Kidney (tissue), 14 donors: ENCODE results near the gene KDM4C. TPM values are rescaled to one million over a fixed set of nuclear protein-coding genes. Genes with fewer than 3 reads are reported as not detected.

ENCODE experiments used
- DNase-seq, 5 donors: peaks; one replicate each; pipeline ENCODE4 v3.0.0-alpha.2; 2013 to 2020
- FAIRE-seq: peaks from 2 replicates; lab custom pipeline; 2012; peaks lifted over from hg19 to GRCh38; lab: Jason Lieb, UNC
- H3K27ac ChIP-seq, 2 donors: one replicate each; pipeline ENCODE4 v1.7.0; 2013; ENCODE audit warnings: low read depth in 2 of 2, low read length in 2 of 2, inconsistent platforms in 1 of 2
- H3K27me3 ChIP-seq: one replicate; pipeline ENCODE4 v1.7.1; 2013; ENCODE audit warnings: low read length, inconsistent platforms; ENCODE audit not compliant: control insufficient read depth, insufficient read depth
- H3K36me3 ChIP-seq, 3 donors: one replicate each; pipeline versions ENCODE4 v1.7.0 to v1.7.1; 2013; ENCODE audit warnings: low read length in 3 of 3, control low read depth in 1 of 3, inconsistent platforms in 1 of 3; ENCODE audit not compliant: insufficient read depth in 3 of 3, control insufficient read depth in 2 of 3
- H3K4me1 ChIP-seq, 3 donors: one replicate each; pipeline versions ENCODE4 v1.7.0 to v1.7.1; 2013; ENCODE audit warnings: low read length in 3 of 3, inconsistent platforms in 1 of 3, low read depth in 1 of 3; ENCODE audit not compliant: control insufficient read depth in 2 of 3, insufficient read depth in 2 of 3
- H3K4me3 ChIP-seq, 3 donors: one replicate each; pipeline versions ENCODE4 v1.7.0 to v1.8.1; 2013; ENCODE audit warnings: low read length in 3 of 3, control low read depth in 1 of 3, inconsistent platforms in 1 of 3
- H3K9ac ChIP-seq, 3 donors: one replicate each; pipeline versions ENCODE4 v1.7.0 to v1.7.1; 2013; ENCODE audit warnings: low read length in 3 of 3, control low read depth in 1 of 3, inconsistent platforms in 1 of 3
- H3K9me3 ChIP-seq, 3 donors: one replicate each; pipeline versions ENCODE4 v1.7.0 to v1.7.1; 2013; ENCODE audit warnings: low read length in 3 of 3, control low read depth in 1 of 3, inconsistent platforms in 1 of 3; ENCODE audit not compliant: control insufficient read depth in 2 of 3, insufficient read depth in 1 of 3
- CTCF ChIP-seq: IDR thresholded peaks from 3 replicates; pipeline ENCODE4 v1.5.1; 2012; ENCODE audit warnings: mild to moderate bottlenecking, moderate library complexity, borderline replicate concordance; ENCODE audit not compliant: insufficient read depth; ENCODE audit errors: extremely low read depth
- intact Hi-C: fragments of 100-400 bp; cut with DNase I; formaldehyde crosslinking; loops from one replicate; pipeline ENCODE4 v1.11.1; 2022
- polyA plus RNA-seq: library from polyadenylated mRNA; stranded (reverse); fragments of 350-450 nt; fragmentation: Illumina TruSeq; extraction: RNeasy Lipid Tissue Mini Kit (QIAGEN cat#74804); gene quantifications from one replicate; pipeline ENCODE4 v1.2.3, GENCODE V29; 2014; ENCODE audit warnings: low read depth, low replicate concordance; ENCODE audit not compliant: insufficient read depth
- total RNA-seq: library from RNA; stranded (reverse); fragmentation: NEBNext Ultra II Directional; extraction: Animal tissue kit (Norgen Biotek cat#: 25700); gene quantifications from one replicate; pipeline ENCODE4 v1.2.1, GENCODE V29; 2021
- donor health status: control.
- donor health status: control.
- donor health status: control.
- donor health status: control.
- donor health status: control.
- donor health status: DM: yes; HTN: yes; CAD: no.
- donor health status: Normal renal cell carcinoma (clear cell type).

KDM4C gene
- total and polyA plus RNA-seq, 2 donors from 2014 or later, result 7.1 to 47.1 TPM

GRCh38 chr9:6923086-6923485, 165.3 kb downstream of the KDM4C start:
- intact Hi-C loops, result no loop called here
- Histone ChIP-seq H3K4me3 (no peak overlapping the region), H3K9me3 (no peaks in the 10 kb centered on the region), H3K36me3 (peaks cover 0 to 2% (median 0%) of the 10 kb centered on the region in 3 donors), H3K4me1 (no peaks in the 10 kb centered on the region), H3K27ac (no peak overlapping the region), H3K9ac (no peak overlapping the region), H3K27me3 (no peaks in the 10 kb centered on the region)
- TF ChIP-seq CTCF, result no peak
- FAIRE-seq, result no peak
- no peak for DNase-seq

GRCh38 chr9:6924149-6924548, 166.4 kb downstream of the KDM4C start:
- peaks cover 0 to 2% (median 0%) of the 10 kb centered on the region in 3 donors for H3K36me3 ChIP-seq
- H3K4me3 ChIP-seq, result no peak overlapping the region
- no peak for FAIRE-seq
- DNase-seq, result no peak
- H3K9me3 ChIP-seq, result no peaks in the 10 kb centered on the region
- intact Hi-C loops, result no loop called here
- TF ChIP-seq CTCF, result no peak
- no peaks in the 10 kb centered on the region for H3K27me3 ChIP-seq
- no peaks in the 10 kb centered on the region for H3K4me1 ChIP-seq
- H3K27ac ChIP-seq, result no peak overlapping the region
- no peak overlapping the region for H3K9ac ChIP-seq

- no peak for FAIRE-seq
- H3K27ac ChIP-seq, result no peak overlapping the region
- intact Hi-C loops, result no loop called here
- H3K27me3 ChIP-seq, result no peaks in the 10 kb centered on the region
- H3K4me1 ChIP-seq, result no peaks in the 10 kb centered on the region
- no peak for TF ChIP-seq CTCF
- H3K9ac ChIP-seq, result no peak overlapping the region
- H3K9me3 ChIP-seq, result no peaks in the 10 kb centered on the region
- DNase-seq, result no peak
- H3K4me3 ChIP-seq, result no peak overlapping the region
- peaks cover 0 to 2% (median 0%) of the 10 kb centered on the region in 3 donors for H3K36me3 ChIP-seq
Measured at GRCh38 chr9:6924988-6925563, 167.3 kb downstream of the KDM4C start.

GRCh38 chr9:6925836-6926235, 168.1 kb downstream of the KDM4C start:
- no peak overlapping the region for H3K4me3 ChIP-seq
- H3K9me3 ChIP-seq, result no peaks in the 10 kb centered on the region
- H3K9ac ChIP-seq, result no peak overlapping the region
- H3K27me3 ChIP-seq, result no peaks in the 10 kb centered on the region
- intact Hi-C loops, result no loop called here
- H3K36me3 ChIP-seq, result peaks cover 0 to 2% (median 0%) of the 10 kb centered on the region in 3 donors
- TF ChIP-seq CTCF, result no peak
- no peaks in the 10 kb centered on the region for H3K4me1 ChIP-seq
- H3K27ac ChIP-seq, result no peak overlapping the region
- DNase-seq, result no peak
- FAIRE-seq, result no peak
